GM19372 (cell line): ENCODE measurements around the gene COX8C.
"Not testable (repeated sequence)": the region's sequence is repeated elsewhere in the genome, so short reads cannot be mapped to it uniquely, and the experiment has no call there.

Experiments used
- ATAC-seq: cut with Tn5 transposase; IDR thresholded peaks from one replicate; pipeline ENCODE4 v1.9.1; 2021; ENCODE audit warnings: mild to moderate bottlenecking, low read depth, moderate library complexity; ENCODE audit not compliant: unreplicated experiment

Gene COX8C

DNA sequence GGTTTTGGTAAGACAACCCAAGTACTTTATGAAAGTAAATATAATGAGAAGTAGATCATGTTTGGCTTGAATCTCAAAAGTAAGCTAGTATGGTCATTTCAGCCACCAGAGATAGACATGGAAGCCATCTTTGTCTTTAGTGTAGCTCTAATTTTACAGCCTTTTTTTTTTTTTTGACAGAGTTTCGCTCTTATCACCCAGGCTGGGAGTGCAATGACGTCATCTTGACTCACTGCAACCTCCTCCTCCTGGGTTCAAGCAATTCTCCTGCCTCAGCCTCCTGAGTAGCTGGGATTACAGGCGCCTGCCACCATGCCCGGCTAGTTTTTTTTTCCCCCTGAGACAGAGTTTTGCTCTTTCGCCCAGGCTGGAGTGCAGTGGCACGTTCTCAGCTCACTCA, 7.9 kb downstream of the COX8C start:
- ATAC-seq = not testable (repeated sequence)

DNA sequence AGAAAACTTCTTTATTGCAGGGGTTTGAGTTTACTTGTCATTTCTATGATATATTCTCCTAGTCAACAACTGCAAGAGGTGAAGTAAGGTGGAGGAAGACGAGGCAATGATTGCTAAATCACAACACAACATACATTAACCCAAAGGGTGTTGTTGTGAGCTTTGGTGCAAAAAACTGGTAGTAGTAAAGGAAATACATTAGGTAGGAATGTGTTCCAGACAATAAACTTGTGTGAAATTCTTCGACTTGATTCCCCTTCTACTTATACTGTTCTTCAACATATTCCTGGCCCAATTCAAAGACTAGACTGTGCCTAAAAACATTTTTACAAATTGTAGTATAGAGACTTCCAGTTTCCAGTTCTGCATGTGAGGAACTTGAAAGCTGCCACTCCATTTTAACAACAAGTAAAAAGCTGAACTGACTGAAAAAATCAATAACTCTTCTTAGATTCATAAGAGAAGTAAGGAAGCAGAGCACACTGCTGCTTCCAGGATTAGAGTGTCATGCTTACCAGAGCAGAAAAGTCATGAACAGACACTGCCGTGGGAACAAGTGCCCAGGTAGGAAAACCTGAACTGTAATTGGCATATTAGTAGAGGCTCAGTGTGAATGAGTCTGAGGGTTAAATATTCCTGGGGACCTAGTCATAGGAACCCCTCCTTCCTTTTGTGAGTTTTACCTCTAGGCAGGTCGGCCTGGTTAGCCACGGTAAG, 22.2 kb downstream of the COX8C start:
- ATAC-seq = peak; percentile 25

DNA sequence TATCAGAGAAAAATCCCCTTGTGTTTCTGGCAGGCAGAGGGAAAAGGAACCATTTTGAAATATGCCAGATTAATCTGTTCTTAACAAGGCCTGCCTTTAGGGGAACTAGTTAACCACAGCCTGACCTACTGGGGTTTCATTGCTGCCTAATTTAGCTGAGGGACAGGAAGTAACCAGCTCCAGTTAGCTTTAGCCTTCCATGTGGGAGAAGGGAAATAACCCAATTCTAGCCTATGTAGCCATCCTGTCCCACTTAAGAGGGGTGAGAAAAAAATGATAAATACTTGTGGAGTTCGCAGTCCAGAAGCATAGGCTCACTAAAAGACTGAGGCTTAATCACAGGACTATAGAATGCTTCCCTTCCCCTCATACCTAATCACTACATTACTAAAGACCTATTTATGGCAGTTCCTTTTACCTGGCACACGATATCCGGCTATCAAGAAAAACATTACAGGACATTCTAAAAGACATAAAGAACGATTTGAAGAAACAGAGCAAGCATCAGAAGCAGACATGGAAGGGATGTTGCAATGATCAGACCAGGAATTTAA, 22.8 kb downstream of the COX8C start:
- peak; percentile 88 for ATAC-seq

DNA sequence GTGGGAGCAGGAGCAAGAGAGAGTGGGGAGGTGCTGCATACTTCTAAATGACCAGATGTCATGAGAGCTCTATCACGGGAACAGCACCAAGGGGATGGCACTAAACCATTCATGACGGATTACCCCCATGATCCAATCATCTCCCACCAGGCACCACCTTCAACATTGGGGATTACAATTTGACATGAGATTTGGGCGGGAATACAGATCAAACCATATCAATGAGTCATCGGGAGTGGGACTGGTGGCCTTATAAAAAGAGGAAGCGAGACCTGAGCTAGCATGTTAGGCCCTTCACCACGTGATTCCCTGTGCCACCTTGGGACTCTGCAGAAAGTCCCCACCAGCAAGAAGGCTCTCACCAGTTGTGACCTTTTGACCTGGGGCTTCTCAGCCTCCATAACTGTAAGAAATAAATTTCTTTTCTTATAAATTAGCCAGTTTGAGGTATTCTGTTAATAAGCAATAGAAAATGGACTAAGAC, 28.7 kb downstream of the COX8C start:
- peak; percentile 96 for ATAC-seq

DNA sequence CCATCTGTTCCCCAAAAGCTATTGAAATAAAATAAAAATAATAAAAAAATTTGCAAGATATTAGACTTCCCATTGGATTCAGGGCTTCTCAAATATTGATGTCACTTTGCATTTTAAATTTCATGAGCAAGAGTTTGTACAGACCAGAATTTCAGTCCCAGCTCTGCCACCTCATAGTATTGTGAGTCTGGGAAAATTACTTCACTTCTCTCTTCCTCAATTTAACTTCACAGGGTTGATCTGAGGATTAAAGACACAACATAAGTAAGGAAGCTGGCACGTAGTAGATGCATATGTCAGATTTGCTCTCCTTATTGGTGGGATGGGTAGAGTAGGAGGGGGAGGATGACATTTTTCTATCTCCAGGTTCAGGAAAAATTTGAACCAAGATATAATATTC, 32.8 kb downstream of the COX8C start:
- ATAC-seq = no peak

DNA sequence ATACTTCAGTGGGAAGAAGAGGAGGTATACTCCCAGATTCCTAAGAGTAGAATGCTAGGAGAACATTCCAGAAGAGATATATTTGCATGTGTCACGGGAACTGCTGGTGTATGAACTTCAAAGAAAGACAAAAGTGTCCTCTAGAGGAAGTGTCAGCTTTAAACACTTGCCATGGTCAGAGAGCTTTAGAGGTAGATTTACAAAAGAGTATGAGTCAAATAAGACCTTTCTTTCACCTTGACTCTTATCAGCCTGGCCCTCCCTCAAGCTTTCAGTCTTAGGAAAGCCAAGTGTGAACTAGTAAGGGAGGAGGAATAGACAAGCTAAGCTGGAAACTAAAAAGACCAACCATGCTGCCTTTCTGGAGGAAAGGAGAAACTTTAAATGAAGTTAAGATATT, 34.7 kb downstream of the COX8C start:
- peak; percentile 54 for ATAC-seq

DNA sequence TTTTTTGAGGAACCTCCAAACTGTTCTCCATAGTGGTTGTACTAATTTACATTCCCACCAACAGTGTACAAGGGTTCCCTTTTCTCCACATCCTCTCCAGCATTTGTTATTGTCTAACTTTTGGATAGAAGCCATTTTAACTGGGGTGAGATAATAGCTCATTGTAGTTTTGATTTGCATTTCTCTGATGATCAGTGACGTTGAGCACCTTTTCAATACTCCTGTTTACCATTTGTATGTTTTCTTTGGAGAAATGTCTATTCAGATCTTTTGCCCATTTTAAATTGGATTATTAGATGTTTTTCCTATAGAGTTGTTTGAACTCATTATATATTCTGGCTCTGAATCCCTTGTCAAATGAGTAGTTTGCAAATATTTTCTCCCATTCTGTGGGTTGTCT, 37.3 kb downstream of the COX8C start:
- ATAC-seq = not testable (repeated sequence)

DNA sequence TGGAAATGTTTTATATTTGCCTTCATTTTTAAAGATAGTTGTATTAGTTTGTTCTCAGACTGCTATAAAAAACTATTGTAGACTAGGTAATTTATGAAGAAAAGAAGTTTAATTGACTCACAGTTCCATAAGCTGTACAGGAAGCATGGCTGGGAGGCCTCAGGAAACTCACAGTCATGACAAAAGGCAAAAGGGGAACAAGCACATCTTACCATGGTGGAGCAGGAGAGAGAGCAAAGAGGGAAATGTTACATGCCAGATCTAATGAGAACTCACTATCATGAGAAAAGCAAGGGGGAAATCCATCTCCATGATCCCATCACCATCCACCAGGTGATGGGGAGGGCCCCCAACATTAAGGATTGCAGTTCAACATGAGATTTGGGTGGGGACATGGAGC, 48.2 kb downstream of the COX8C start:
- no peak for ATAC-seq

DNA sequence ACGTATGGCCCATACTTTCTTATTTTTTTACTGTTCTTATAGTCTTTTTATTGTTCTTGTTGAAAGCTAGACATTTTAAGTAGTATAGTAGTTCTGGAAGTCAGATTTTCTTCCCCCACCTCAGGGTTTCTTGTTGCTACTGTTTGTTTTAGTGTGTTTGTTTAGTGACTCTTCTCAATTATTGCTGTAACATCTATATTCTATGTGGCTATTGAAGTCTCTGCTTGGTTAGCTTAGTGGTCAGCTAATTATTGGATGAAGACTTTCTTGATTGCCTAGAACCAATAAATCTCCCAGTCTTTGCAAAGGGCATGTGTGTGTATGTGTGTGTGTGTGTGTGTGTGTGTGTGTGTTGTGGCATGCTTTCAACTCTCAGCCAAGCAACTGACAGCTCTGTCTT, 49.5 kb downstream of the COX8C start:
- ATAC-seq = no peak
